ENCODE results near the gene RFX1.

DNA sequence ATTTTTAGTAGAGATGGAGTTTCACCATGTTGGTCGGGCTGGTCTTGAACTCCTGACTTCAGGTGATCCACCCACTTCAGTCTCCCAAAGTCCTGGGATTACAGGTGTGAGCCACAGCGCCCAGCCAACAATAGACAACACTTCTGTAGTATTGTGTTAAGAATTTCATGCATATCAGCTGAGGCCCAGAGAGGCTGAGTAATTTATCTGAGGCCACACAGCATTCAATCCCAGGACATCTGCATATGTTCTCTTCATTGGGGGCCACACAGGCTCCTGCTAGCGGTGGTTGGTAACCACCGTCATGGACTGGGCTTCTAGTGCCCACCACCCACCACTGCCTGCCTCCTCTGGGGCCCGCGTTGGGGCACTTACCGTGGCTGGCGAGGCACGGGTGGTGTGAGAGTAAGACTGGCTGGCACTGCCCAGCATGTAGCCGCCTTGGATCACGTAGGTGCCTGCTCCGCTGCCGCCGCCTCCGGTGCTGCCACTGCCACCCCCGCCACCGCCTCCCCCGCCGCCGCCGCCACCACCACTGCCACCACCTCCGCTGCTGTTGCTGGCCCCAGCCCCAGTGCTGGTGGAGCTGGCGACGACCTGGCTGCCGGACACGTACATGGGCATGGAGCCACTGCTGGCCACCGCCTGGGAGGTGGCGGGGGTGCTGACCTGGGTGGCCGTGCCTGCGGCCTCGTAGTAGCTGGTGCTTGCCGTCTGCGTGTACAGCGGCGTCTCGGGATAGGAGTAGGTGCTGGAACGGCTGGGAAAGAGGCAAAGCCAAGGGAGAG is 33.6 kb downstream of the RFX1 start:
- TF ChIP-seq POLR2AphosphoS5 (IDR thresholded peaks at IDR 0.05; ENCODE audit: low read depth, low read length) (no peak), SIN3A (IDR thresholded peaks at IDR 0.05; ENCODE audit: borderline replicate concordance, insufficient read depth, low read length) (no peak)
- TF ChIP-seq, protein P1, sequence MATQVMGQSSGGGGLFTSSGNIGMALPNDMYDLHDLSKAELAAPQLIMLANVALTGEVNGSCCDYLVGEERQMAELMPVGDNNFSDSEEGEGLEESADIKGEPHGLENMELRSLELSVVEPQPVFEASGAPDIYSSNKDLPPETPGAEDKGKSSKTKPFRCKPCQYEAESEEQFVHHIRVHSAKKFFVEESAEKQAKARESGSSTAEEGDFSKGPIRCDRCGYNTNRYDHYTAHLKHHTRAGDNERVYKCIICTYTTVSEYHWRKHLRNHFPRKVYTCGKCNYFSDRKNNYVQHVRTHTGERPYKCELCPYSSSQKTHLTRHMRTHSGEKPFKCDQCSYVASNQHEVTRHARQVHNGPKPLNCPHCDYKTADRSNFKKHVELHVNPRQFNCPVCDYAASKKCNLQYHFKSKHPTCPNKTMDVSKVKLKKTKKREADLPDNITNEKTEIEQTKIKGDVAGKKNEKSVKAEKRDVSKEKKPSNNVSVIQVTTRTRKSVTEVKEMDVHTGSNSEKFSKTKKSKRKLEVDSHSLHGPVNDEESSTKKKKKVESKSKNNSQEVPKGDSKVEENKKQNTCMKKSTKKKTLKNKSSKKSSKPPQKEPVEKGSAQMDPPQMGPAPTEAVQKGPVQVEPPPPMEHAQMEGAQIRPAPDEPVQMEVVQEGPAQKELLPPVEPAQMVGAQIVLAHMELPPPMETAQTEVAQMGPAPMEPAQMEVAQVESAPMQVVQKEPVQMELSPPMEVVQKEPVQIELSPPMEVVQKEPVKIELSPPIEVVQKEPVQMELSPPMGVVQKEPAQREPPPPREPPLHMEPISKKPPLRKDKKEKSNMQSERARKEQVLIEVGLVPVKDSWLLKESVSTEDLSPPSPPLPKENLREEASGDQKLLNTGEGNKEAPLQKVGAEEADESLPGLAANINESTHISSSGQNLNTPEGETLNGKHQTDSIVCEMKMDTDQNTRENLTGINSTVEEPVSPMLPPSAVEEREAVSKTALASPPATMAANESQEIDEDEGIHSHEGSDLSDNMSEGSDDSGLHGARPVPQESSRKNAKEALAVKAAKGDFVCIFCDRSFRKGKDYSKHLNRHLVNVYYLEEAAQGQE (IDR thresholded peaks at IDR 0.05; ENCODE audit: insufficient read depth in 1 of 2, low read depth in 2 of 2, low read length in 2 of 2) = no peak

Measured in PFSK-1 (cell line).